Measurements from ENCODE around the gene DBNDD2. TPM values are rescaled to one million over a fixed set of nuclear protein-coding genes. Genes with fewer than 3 reads are reported as not detected.

DBNDD2 gene
- total RNA-seq (2021) (58.7 to 65.8 TPM (median 61.1 TPM) in 3 replicates), Bru-seq, nascent RNA (percentile 80 among the genes with signal in this experiment)
- long read RNA-seq, experiment 1, transcript DBNDD2-202 (4 exons, 1,078 nt): major isoform, 58 of 99 reads
- long read RNA-seq, experiment 1, transcript DBNDD2-203 (3 exons, 1,417 nt): minor isoform, 12 of 99 reads
- long read RNA-seq, experiment 1, transcript DBNDD2-205 (4 exons, 1,207 nt): minor isoform, 9 of 99 reads
- long read RNA-seq, experiment 1, transcript DBNDD2-208 (4 exons, 1,118 nt): minor isoform, 6 of 99 reads
- long read RNA-seq, experiment 1, partial matches to known transcripts: 0 of 99 reads
- long read RNA-seq, experiment 1, other reads (novel, unspliced or antisense): 8 of 99 reads
- long read RNA-seq, experiment 2, transcript DBNDD2-202 (4 exons, 1,078 nt): major isoform, 70 of 96 reads
- long read RNA-seq, experiment 2, transcript DBNDD2-203 (3 exons, 1,417 nt): minor isoform, 9 of 96 reads
- long read RNA-seq, experiment 2, partial matches to known transcripts: 4 of 96 reads
- long read RNA-seq, experiment 2, other reads (novel, unspliced or antisense): 7 of 96 reads
- long read RNA-seq, experiment 3, transcript DBNDD2-204 (4 exons, 1,537 nt): minor isoform, 7 of 101 reads
- long read RNA-seq, experiment 3, transcript DBNDD2-208 (4 exons, 1,118 nt): major isoform, 37 of 101 reads
- long read RNA-seq, experiment 3, transcript DBNDD2-202 (4 exons, 1,078 nt): minor isoform, 28 of 101 reads
- long read RNA-seq, experiment 3, transcript DBNDD2-203 (3 exons, 1,417 nt): minor isoform, 5 of 101 reads
- long read RNA-seq, experiment 3, partial matches to known transcripts: 2 of 101 reads
- long read RNA-seq, experiment 3, other reads (novel, unspliced or antisense): 14 of 101 reads

DNA sequence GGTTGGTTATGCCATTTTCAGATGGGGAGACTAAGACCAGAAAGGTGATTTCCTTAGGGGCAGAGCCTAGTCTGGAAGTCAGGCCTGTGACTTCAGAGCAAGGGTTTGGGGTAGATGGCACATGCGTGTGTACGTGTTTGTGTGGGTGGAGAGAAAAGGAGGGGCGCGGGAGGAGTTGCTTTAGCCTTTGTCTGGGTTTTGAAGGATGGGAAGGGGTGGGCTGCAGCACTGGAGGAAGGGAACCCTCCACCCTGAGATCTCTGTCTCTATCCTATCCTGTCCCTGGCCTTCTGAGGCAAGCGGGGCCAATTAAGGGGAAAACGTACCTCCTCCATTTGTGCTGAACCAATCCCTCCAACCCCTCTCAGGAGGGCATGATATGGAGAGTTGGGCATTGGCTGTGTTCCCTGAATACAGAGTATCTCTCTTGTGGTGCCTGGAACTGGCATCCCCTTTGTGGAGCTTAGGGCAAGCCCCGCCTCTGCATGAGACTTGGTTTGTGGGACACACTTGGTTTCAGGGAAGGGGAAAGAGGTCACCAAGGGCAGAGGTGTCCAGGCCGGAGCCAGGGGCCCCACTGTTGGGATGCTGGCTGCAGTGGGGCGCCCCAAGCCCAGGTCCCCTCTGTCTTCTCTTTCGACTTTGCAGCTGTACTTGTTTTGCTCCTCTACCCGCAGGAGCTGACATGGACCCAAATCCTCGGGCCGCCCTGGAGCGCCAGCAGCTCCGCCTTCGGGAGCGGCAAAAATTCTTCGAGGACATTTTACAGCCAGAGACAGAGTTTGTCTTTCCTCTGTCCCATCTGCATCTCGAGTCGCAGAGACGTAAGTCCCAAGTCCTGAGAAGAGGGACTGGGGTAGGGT lies at the start of gene DBNDD2:
DBNDD2 (plus strand) TSS at position 507 of the 863 bp plus-strand sequence; CDS start at position 686, 179 bp downstream.
- Mint-ChIP-seq H3K4me1 (peaks cover 12% of the 10 kb centered on the region), H3K9me3 (no peaks in the 10 kb centered on the region), H3K4me3 (peak within 1 kb of the TSS; percentile 84), H3K27me3 (ENCODE audit: low read depth) (peaks cover 26% of the 10 kb centered on the region), H3K36me3 (peaks cover 12% of the 10 kb centered on the region), H3K27ac (peak within 1 kb of the TSS; percentile 18; the same call in 1 of the 2 replicates)
- ATAC-seq: no peak
- CTCF ChIA-PET: interaction anchor here (0.6 to 3.5 kb wide), 13 partner anchors 8 to 107 kb away, joined by 4 to 56 read pairs (median 7); partner anchors contain the start of genes MATN4, PIGT and SYS1
- no peak for DNase-seq (ENCODE audit: low spot score)
- POLR2A ChIA-PET: interaction anchor here (1.1 to 1.7 kb wide), 3 partner anchors 8 to 61 kb away, joined by 4 to 10 read pairs (median 6); partner anchors contain the start of genes PIGT and SYS1
- TF ChIP-seq, protein P1, sequence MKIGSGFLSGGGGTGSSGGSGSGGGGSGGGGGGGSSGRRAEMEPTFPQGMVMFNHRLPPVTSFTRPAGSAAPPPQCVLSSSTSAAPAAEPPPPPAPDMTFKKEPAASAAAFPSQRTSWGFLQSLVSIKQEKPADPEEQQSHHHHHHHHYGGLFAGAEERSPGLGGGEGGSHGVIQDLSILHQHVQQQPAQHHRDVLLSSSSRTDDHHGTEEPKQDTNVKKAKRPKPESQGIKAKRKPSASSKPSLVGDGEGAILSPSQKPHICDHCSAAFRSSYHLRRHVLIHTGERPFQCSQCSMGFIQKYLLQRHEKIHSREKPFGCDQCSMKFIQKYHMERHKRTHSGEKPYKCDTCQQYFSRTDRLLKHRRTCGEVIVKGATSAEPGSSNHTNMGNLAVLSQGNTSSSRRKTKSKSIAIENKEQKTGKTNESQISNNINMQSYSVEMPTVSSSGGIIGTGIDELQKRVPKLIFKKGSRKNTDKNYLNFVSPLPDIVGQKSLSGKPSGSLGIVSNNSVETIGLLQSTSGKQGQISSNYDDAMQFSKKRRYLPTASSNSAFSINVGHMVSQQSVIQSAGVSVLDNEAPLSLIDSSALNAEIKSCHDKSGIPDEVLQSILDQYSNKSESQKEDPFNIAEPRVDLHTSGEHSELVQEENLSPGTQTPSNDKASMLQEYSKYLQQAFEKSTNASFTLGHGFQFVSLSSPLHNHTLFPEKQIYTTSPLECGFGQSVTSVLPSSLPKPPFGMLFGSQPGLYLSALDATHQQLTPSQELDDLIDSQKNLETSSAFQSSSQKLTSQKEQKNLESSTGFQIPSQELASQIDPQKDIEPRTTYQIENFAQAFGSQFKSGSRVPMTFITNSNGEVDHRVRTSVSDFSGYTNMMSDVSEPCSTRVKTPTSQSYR (CRISPR knock-in tag; IDR thresholded peaks at IDR 0.05): no peak
- TF ChIP-seq EMX1 (CRISPR knock-in tag; IDR thresholded peaks at IDR 0.05): no peak
- TF ChIP-seq IRF2 (CRISPR knock-in tag; IDR thresholded peaks at IDR 0.05; ENCODE audit: borderline replicate concordance, low read depth): no peak
- TF ChIP-seq JAZF1 (CRISPR knock-in tag; IDR thresholded peaks at IDR 0.05): no peak
- TF ChIP-seq, protein P2, sequence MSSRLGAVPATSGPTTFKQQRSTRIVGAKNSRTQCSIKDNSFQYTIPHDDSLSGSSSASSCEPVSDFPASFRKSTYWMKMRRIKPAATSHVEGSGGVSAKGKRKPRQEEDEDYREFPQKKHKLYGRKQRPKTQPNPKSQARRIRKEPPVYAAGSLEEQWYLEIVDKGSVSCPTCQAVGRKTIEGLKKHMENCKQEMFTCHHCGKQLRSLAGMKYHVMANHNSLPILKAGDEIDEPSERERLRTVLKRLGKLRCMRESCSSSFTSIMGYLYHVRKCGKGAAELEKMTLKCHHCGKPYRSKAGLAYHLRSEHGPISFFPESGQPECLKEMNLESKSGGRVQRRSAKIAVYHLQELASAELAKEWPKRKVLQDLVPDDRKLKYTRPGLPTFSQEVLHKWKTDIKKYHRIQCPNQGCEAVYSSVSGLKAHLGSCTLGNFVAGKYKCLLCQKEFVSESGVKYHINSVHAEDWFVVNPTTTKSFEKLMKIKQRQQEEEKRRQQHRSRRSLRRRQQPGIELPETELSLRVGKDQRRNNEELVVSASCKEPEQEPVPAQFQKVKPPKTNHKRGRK (CRISPR knock-in tag; IDR thresholded peaks at IDR 0.05; ENCODE audit: borderline replicate concordance): no peak
- TF ChIP-seq TEAD4 (CRISPR knock-in tag; IDR thresholded peaks at IDR 0.05): no peak
- no peak for TF ChIP-seq ELF4 (CRISPR knock-in tag; IDR thresholded peaks at IDR 0.05; ENCODE audit: low read depth)
- no peak for TF ChIP-seq GABPB1 (CRISPR knock-in tag; IDR thresholded peaks at IDR 0.05)
- TF ChIP-seq, protein P3, sequence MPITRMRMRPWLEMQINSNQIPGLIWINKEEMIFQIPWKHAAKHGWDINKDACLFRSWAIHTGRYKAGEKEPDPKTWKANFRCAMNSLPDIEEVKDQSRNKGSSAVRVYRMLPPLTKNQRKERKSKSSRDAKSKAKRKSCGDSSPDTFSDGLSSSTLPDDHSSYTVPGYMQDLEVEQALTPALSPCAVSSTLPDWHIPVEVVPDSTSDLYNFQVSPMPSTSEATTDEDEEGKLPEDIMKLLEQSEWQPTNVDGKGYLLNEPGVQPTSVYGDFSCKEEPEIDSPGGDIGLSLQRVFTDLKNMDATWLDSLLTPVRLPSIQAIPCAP (CRISPR knock-in tag; IDR thresholded peaks at IDR 0.05): no peak
- TF ChIP-seq ERG (CRISPR knock-in tag; IDR thresholded peaks at IDR 0.05): no peak

GRCh38 chr20:45359069-45359405 lies 49.1 kb upstream of the DBNDD2 start:
- H3K4me1 Mint-ChIP-seq: peaks cover 30% of the 10 kb centered on the region
- ATAC-seq: no peak
- no peak for DNase-seq (ENCODE audit: low spot score)
- ChIA-PET CTCF (interaction anchor here (1.1 to 8.3 kb wide), 7 partner anchors 11 to 91 kb away, joined by 3 to 152 read pairs (median 4); partner anchors contain the start of gene SDC4), POLR2A (no interaction called here)
- no peak overlapping the region; the same call in 1 of the 2 replicates for H3K27ac Mint-ChIP-seq
- TF ChIP-seq, protein P4, sequence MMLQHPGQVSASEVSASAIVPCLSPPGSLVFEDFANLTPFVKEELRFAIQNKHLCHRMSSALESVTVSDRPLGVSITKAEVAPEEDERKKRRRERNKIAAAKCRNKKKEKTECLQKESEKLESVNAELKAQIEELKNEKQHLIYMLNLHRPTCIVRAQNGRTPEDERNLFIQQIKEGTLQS (CRISPR knock-in tag; conservative IDR thresholded peaks at IDR 0.05): no peak
- 0 out of 2 replicates have a peak, but pooled peaks have one; percentile 39 for TF ChIP-seq GABPB1 (CRISPR knock-in tag; IDR thresholded peaks at IDR 0.05)
- H3K9me3 Mint-ChIP-seq: no peaks in the 10 kb centered on the region
- no peaks in the 10 kb centered on the region for H3K36me3 Mint-ChIP-seq
- no peak overlapping the region for H3K4me3 Mint-ChIP-seq
- no peaks in the 10 kb centered on the region for H3K27me3 Mint-ChIP-seq (ENCODE audit: low read depth)
